ENCODE results near the gene PSMD6. TPM values are rescaled to one million over a fixed set of nuclear protein-coding genes. Genes with fewer than 3 reads are reported as not detected.

PSMD6 gene
- total RNA-seq, 1 experiment from 2014 or later = 66.5 TPM

GRCh38 chr3:64063207-64063982, 40.1 kb upstream of the PSMD6 start:
- Histone ChIP-seq H3K27me3 (replicated peaks; ENCODE audit: insufficient read depth, low read depth, low read length, poor library complexity) (no peaks in the 10 kb centered on the region), H3K36me3 (ENCODE audit: insufficient read depth, low read length, poor library complexity, severe bottlenecking) (no peaks in the 10 kb centered on the region), H3K9me3 (ENCODE audit: low read depth, low read length, poor library complexity, severe bottlenecking) (no peaks in the 10 kb centered on the region), H3K4me3 (ENCODE audit: low read depth, low read length, poor library complexity, severe bottlenecking) (no peak overlapping the region), H3K27ac (ENCODE audit: low read depth, low read length, poor library complexity, severe bottlenecking) (no peak overlapping the region), H3K4me1 (ENCODE audit: insufficient read depth, low read length, poor library complexity, severe bottlenecking) (no peaks in the 10 kb centered on the region)
- POLR2A ChIA-PET (ENCODE audit: low non-redundant PET) = no interaction called here
- no peak for DNase-seq (ENCODE audit: low spot score)
- TF ChIP-seq, protein P1, sequence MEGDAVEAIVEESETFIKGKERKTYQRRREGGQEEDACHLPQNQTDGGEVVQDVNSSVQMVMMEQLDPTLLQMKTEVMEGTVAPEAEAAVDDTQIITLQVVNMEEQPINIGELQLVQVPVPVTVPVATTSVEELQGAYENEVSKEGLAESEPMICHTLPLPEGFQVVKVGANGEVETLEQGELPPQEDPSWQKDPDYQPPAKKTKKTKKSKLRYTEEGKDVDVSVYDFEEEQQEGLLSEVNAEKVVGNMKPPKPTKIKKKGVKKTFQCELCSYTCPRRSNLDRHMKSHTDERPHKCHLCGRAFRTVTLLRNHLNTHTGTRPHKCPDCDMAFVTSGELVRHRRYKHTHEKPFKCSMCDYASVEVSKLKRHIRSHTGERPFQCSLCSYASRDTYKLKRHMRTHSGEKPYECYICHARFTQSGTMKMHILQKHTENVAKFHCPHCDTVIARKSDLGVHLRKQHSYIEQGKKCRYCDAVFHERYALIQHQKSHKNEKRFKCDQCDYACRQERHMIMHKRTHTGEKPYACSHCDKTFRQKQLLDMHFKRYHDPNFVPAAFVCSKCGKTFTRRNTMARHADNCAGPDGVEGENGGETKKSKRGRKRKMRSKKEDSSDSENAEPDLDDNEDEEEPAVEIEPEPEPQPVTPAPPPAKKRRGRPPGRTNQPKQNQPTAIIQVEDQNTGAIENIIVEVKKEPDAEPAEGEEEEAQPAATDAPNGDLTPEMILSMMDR (conservative IDR thresholded peaks at IDR 0.05; ENCODE audit: low read depth, low read length) = no peak
- TF ChIP-seq EZH2 (IDR thresholded peaks at IDR 0.05; ENCODE audit: borderline replicate concordance, low read depth, low read length, poor library complexity, severe bottlenecking) = no peak
- BruUV-seq (replicated peaks) = no TSS peak
- CTCF ChIA-PET = no interaction called here
- intact Hi-C loops (cut with micrococcal nuclease; ENCODE audit: unreplicated experiment) = no loop called here

DNA sequence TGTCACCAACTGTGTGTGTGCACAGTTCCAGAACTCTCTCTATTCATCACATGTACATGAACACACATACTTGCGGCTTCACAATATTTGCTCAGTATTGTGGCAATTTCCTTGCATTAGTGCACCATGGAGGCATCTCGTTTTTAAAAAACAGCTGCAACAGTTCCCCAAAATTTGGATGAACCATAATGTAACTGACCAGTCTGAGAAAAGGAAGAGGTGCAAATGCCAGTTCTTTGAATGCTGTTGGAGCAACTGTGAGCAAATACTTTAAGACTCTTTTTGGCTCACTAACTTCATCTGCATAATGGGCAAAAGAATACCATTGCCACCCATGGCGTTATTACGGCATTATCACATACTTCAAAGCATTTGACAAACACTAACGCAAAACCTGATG, 38.3 kb upstream of the PSMD6 start:
- TF ChIP-seq, protein P1 (conservative IDR thresholded peaks at IDR 0.05; ENCODE audit: low read depth, low read length) = no peak
- Histone ChIP-seq H3K36me3 (ENCODE audit: insufficient read depth, low read length, poor library complexity, severe bottlenecking) (no peaks in the 10 kb centered on the region), H3K27ac (ENCODE audit: low read depth, low read length, poor library complexity, severe bottlenecking) (no peak overlapping the region), H3K4me3 (ENCODE audit: low read depth, low read length, poor library complexity, severe bottlenecking) (no peak overlapping the region), H3K27me3 (replicated peaks; ENCODE audit: insufficient read depth, low read depth, low read length, poor library complexity) (no peaks in the 10 kb centered on the region), H3K4me1 (ENCODE audit: insufficient read depth, low read length, poor library complexity, severe bottlenecking) (no peaks in the 10 kb centered on the region), H3K9me3 (ENCODE audit: low read depth, low read length, poor library complexity, severe bottlenecking) (no peaks in the 10 kb centered on the region)
- BruUV-seq (replicated peaks) = no TSS peak
- intact Hi-C loops (cut with micrococcal nuclease; ENCODE audit: unreplicated experiment) = no loop called here
- no peak for DNase-seq (ENCODE audit: low spot score)
- POLR2A ChIA-PET (ENCODE audit: low non-redundant PET) = no interaction called here
- CTCF ChIA-PET = no interaction called here

- TF ChIP-seq EZH2 (IDR thresholded peaks at IDR 0.05; ENCODE audit: borderline replicate concordance, low read depth, low read length, poor library complexity, severe bottlenecking) = no peak
- TF ChIP-seq, protein P1 (conservative IDR thresholded peaks at IDR 0.05; ENCODE audit: low read depth, low read length) = no peak
- ChIA-PET CTCF (no interaction called here), POLR2A (ENCODE audit: low non-redundant PET) (no interaction called here)
- no TSS peak for BruUV-seq (replicated peaks)
- H3K9me3 ChIP-seq (ENCODE audit: low read depth, low read length, poor library complexity, severe bottlenecking) = no peaks in the 10 kb centered on the region
- no peak for DNase-seq (ENCODE audit: low spot score)
- H3K27ac ChIP-seq (ENCODE audit: low read depth, low read length, poor library complexity, severe bottlenecking) = no peak overlapping the region
- no peaks in the 10 kb centered on the region for H3K36me3 ChIP-seq (ENCODE audit: insufficient read depth, low read length, poor library complexity, severe bottlenecking)
- H3K4me3 ChIP-seq (ENCODE audit: low read depth, low read length, poor library complexity, severe bottlenecking) = no peak overlapping the region
- no peaks in the 10 kb centered on the region for H3K27me3 ChIP-seq (replicated peaks; ENCODE audit: insufficient read depth, low read depth, low read length, poor library complexity)
- H3K4me1 ChIP-seq (ENCODE audit: insufficient read depth, low read length, poor library complexity, severe bottlenecking) = no peaks in the 10 kb centered on the region
- intact Hi-C loops (cut with micrococcal nuclease; ENCODE audit: unreplicated experiment) = no loop called here
Observed at GRCh38 chr3:64059484-64060175, 36.3 kb upstream of the PSMD6 start.
